Fibroblast of lung (primary cell): Measurements from ENCODE around the gene PDE10A.

Experiments used
- EZH2 ChIP-seq: IDR thresholded peaks from 2 replicates; pipeline ENCODE4 v1.5.1; 2012; ENCODE audit warnings: low read length, control low read depth, mild to moderate bottlenecking; ENCODE audit errors: missing control alignments
- TF ChIP-seq, protein P1 (sequence below), 2 donors: IDR thresholded peaks in 1 of 2; conservative IDR thresholded peaks in 1 of 2; 1 replicate in 1 of 2; 2 replicates in 1 of 2; pipeline ENCODE4 v1.5.1; 2011 to 2012; ENCODE audit warnings: low read length in 2 of 2, control low read depth in 1 of 2, inconsistent platforms in 1 of 2, low read depth in 1 of 2, mild to moderate bottlenecking in 1 of 2

DNA sequence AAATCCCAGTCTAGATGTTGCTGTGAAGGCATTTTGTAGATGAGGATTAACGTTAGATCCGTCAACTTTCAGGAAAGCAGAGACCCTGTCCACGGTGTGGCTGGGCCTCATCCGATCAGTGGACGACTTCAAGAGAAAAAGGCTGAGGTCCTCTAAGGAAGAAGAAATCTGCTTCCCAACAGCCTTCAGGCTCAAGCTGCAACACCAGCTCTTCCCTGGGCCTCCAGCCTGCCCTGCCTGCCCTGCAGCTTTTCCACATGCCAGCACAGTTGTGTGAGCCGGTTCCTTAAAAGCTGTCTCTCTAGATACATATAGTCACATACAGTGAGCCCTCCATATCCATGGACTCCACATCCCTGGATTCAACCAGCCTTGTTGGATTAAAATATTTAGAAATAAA is 14.1 kb upstream of the PDE10A start:
- TF ChIP-seq, protein P1, sequence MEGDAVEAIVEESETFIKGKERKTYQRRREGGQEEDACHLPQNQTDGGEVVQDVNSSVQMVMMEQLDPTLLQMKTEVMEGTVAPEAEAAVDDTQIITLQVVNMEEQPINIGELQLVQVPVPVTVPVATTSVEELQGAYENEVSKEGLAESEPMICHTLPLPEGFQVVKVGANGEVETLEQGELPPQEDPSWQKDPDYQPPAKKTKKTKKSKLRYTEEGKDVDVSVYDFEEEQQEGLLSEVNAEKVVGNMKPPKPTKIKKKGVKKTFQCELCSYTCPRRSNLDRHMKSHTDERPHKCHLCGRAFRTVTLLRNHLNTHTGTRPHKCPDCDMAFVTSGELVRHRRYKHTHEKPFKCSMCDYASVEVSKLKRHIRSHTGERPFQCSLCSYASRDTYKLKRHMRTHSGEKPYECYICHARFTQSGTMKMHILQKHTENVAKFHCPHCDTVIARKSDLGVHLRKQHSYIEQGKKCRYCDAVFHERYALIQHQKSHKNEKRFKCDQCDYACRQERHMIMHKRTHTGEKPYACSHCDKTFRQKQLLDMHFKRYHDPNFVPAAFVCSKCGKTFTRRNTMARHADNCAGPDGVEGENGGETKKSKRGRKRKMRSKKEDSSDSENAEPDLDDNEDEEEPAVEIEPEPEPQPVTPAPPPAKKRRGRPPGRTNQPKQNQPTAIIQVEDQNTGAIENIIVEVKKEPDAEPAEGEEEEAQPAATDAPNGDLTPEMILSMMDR (conservative IDR thresholded peaks at IDR 0.05 in 1 of 2, IDR thresholded peaks at IDR 0.05 in 1 of 2; ENCODE audit: low read depth in 1 of 2, low read length in 2 of 2): no peak
- no peak for TF ChIP-seq EZH2
